DMS 273 (cell line): Measurements from ENCODE around the gene C22orf39.
A peak's percentile ranks its signal among the peaks of the same experiment; 100 is the strongest.
"Not testable (repeated sequence)": the region's sequence is repeated elsewhere in the genome, so short reads cannot be mapped to it uniquely, and the experiment has no call there.

Source experiments
- DNase-seq: peaks from one replicate; lab custom pipeline; 2025; ENCODE audit not compliant: unreplicated experiment; lab: John Stamatoyannopoulos, UW

Gene C22orf39

GRCh38 chr22:19455033-19455432, 7.5 kb upstream of the C22orf39 start:
- no peak for DNase-seq

- no peak for DNase-seq
Measured at GRCh38 chr22:19454156-19454555, 6.6 kb upstream of the C22orf39 start.

DNA sequence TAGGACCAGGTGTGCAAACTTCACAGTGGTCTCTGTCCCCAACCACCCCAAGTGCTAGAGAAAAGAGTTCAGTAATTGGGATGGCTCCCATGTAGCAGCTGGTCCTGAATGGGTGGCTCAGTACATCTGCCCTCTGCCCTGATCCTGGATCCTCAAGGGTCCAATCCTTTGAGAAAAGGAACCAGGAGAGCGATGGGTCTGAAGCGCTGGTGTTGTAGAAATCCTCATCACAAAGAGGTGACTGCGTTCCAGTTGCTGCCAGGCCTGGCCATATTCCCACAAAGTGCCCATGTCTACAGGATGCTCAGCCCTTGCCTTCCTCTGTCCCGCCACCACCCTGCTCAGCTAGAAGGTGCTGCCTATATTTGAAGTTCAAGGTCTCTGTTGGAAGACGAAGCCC, 6.2 kb upstream of the C22orf39 start:
- DNase-seq = no peak

GRCh38 chr22:19451570-19451969, 4.1 kb upstream of the C22orf39 start:
- no peak for DNase-seq

GRCh38 chr22:19450363-19451175, 3.1 kb upstream of the C22orf39 start:
- DNase-seq = no peak

- no peak for DNase-seq
Measured at GRCh38 chr22:19449422-19449767, 1.9 kb upstream of the C22orf39 start.

DNA sequence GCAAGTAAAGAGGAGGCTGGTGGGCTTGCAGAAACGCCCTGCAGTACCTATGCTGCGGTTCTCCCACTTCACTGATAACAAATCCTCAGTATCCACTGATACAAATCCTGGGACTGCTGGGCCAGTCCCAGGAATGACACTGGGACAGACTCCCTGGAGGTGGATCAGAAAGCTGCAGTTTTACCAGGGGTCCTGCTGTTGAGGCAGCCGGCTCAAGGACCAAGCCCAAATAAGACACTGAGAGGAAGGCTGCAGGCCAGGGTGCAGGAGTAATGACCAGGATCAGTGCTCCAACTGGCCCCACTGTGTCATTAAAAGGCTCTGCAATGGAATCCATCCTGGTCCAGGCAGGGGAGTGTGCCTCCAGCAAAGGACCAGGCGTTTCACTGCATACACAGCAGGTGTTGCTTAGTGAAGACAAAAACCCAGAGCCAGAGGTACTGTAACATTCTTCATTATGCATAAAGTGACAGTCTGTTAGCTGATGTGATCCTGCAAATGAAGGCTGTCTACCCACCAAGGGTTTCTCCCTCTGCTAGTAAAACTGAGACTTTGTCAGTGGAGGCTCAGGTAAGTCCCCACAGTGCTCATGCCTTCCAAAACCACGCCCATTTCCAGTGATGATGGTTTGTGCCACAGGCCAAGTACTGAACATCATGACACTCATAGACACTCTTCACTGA, 1.4 kb upstream of the C22orf39 start:
- DNase-seq = no peak

GRCh38 chr22:19448076-19448607, 631 bp upstream of the C22orf39 start:
- peak; percentile 96 for DNase-seq

- no peak for DNase-seq
Measured at GRCh38 chr22:19446603-19447329, 745 bp downstream of the C22orf39 start.

DNA sequence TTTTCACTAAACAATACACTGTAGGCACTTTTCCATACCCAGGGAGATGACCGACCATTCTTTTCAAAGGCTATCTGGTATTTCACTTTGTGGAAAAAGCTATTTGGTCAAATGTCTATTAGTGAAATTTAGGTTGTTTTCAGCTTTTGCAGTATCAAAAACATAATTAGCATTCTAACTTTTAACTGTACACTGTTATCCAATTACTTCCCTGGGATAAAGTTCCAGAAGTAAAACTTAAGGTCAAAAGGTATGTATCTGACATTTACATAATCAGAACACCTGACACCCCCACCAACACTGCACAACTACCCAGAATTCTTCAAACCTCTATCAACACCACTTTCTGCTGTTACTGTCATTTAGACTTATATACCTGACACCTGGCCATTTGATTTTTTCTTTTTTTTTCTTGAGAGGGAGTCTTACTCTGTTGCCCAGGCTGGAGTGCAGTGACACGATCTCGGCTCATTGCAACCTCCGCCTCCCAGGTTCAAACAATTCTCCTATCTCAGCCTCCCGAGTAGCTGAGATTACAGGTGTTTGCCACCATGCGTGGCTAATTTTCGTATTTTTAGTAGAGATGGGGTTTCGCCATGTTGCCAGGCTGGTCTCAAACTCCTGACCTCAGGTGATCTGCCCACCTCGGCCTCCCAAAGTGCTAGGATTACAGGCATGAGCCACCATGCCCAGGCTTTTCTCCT, 2.1 kb downstream of the C22orf39 start:
- not testable (repeated sequence) for DNase-seq

DNA sequence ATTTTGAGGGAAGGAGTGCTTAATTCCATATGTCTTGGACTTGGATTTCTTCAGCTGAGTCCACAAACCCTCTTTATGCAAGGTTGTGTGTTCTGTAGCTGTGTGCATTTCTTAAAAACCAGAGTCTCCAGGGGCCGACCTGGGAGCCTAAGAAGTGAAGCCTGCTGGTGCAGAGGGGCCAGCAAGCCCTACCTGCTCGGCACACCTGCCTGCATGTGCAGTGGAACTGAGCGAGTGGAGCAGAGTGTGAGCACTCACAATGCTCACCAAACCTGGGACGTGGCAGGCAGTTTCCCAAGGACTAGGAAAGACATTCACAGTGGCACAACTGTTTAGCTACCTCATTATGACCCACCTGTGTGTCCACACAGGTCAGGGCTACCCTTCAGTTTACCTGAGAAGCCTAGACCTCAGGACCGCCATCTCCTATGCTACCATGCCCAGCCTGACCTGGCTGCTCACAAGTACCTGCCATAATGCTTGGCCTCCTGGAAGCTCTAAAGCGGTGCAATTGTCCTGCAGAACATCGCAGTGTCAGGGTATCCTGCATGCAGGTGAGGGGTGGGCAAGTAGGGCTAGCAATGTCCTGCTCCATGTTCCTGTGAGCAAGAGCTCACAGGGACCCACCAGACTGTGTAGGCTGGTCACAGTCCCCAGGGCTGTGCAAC, 3.8 kb downstream of the C22orf39 start:
- DNase-seq = no peak

DNA sequence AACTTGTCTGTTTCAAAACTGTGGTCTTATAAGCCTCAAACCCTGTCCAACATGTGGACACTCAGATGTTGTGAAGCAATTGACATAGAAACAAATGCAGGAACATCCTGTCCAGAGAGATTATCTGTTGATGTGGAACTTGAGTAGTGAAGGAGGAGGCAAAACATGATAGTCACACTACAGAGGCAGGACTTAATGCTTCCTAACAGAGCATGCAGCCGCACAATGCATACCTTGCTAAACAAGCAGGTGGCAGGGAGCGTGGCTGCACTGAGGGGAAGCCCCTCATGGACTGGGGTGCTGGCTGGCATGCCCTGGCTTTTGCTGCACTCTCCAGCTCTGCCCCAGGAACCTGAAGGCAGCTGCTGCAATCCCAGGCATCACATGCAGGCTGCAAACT, 5.3 kb downstream of the C22orf39 start:
- DNase-seq = no peak

DNA sequence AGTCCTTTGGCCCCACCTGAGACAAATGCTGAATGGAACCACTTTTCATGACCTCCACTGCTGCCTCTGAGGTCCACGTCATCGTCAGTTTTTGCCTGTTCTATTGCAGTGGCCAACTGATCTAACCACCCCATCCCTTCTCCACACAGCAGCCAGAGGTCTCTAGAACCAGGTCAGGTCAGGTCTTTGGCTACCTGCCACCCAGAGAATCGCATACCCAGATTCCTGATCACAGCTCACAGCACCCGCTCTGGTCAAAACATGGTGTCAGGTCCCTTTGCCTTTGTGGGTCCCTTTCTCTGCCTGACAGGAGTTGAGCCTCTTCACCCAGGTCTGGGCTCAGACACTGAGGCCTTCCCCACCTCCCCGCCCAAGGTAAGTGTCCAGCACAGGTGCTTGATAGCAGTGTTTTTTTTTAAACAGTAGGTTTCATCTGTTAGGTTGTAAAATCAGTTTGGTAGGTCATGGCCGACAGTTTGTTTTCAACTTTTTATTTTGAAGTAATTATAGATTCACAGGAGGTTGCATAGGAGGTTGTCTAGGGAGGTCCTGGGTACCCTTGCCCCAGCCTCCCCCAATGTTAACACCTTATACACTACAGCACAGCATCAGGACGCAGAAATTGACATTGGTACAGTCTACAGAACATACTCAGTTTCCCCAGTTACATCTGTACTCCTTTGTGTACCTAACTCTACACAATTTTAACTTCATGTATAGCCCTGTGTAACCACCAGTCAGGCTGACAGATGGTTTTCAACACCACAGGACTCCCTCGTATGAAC, 6.9 kb downstream of the C22orf39 start:
- no peak for DNase-seq

DNA sequence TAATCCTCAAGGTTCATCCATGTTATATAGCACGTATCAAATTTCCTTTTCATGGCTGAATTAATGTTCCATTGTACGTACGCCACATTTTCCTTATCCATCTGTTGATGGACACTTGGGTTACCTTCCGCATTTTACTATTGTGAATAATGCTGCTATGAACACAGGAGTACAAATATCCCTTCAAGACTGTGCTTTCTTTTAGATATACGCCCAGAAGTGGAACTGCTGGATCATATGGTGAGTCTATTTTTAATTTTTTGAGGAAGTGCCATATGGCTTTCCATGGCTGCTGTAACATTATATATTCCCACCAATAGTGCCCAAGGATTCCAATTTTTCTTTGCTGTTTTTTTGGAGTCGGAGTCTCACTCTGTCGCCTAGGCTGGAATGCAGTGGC, 9.2 kb downstream of the C22orf39 start:
- DNase-seq = peak; percentile 63

- peak; percentile 19 for DNase-seq
Measured at GRCh38 chr22:19436444-19437161, 10.9 kb downstream of the C22orf39 start.

GRCh38 chr22:19434829-19435580, 12.5 kb downstream of the C22orf39 start:
- DNase-seq = no peak

DNA sequence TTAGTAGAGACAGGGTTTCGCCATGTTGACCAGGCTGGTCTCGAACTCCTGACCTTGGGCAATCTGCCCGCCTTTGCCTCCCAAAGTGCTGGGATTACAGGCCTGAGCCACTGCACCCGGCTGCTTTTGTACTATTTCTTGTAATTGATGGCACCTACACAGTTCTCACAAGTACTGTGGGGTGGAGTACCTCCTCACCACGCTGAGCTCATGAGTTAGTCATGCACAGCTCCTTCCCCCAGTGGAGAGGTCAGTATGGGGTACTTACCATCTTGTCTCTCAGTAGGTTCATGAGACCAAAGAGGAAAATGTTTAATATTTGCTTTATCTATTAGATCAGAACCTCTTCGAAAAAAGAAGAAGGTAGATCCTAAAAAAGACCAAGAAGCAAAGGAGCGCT, 13.1 kb downstream of the C22orf39 start:
- DNase-seq = no peak

DNA sequence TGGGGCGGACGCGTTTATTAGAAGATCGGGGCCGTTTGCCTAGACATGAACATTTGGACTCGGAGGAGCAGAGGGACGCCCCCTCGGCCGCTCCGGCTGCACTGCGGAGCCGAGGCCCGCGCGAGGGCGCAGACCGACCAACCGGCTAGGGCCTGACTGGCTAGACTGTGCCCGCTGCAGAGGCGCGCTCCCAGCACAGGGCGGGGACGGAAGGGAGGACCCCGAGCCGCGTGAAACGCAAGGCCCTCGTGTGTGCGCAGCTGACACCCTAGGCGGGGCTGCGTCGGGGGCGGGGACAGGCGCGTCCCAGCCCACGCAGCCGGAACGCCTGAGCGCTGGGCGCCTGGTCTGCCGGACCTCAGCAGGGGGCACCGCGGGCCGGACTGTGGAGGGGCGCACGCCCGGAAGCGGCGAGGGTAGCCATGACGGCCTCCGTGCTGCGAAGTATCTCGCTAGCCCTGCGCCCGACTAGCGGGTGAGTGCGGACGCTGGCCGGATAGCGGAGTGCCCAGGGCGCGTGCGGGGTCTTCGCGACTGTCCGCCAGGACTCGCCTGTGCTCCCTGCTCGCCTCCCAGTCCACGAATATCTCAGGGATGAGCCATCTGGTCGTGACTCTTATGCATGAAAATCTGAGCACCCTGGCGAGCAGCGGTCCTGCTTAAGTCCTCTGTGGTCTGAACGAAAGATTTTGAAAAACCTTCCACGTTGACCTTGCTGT, 15.2 kb downstream of the C22orf39 start, which contains the start of gene MRPL40:
Gene MRPL40, plus strand, starts transcription at position 413 of the 719 bp plus-strand sequence. Its CDS starts 10 bp downstream, at position 423.
- peak; percentile 95 for DNase-seq
